IPS-20b (cell line): ENCODE data around the gene SERF1B.
"Not testable (repeated sequence)": the region's sequence is repeated elsewhere in the genome, so short reads cannot be mapped to it uniquely, and the experiment has no call there.

Source experiments
- H3K27ac ChIP-seq: one replicate; pipeline ENCODE4 v1.5.1; 2013; ENCODE audit warnings: low read length
- H3K27me3 ChIP-seq: 2 replicates; pipeline ENCODE4 v1.6.1; 2013; ENCODE audit warnings: mild to moderate bottlenecking, low read length, inconsistent platforms; ENCODE audit not compliant: insufficient read depth
- H3K36me3 ChIP-seq: 2 replicates; pipeline ENCODE4 v1.6.1; 2013; ENCODE audit warnings: low read depth, mild to moderate bottlenecking, inconsistent platforms, low read length, moderate library complexity; ENCODE audit not compliant: insufficient read depth
- H3K4me1 ChIP-seq: 2 replicates; pipeline ENCODE4 v1.6.1; 2013; ENCODE audit warnings: mild to moderate bottlenecking, control low read depth, inconsistent platforms, low read length, moderate library complexity; ENCODE audit not compliant: insufficient read depth
- H3K4me3 ChIP-seq: 2 replicates; pipeline ENCODE4 v1.5.1; 2013; ENCODE audit warnings: mild to moderate bottlenecking, low read length, inconsistent platforms
- H3K9ac ChIP-seq: 2 replicates; pipeline ENCODE4 v1.6.1; 2013; ENCODE audit warnings: low read depth, mild to moderate bottlenecking, inconsistent platforms, low read length, moderate library complexity
- H3K9me3 ChIP-seq: 2 replicates; pipeline ENCODE4 v1.6.1; 2013; ENCODE audit warnings: mild to moderate bottlenecking, low read depth, low read length, inconsistent platforms; ENCODE audit not compliant: insufficient read depth

The SERF1B gene

GRCh38 chr5:70025106-70025844, at the start of gene SERF1B:
Gene SERF1B (plus strand): TSS chr5:70025251. CDS start chr5:70025452, 201 bp downstream.
- H3K4me1 ChIP-seq, H3K4me3 ChIP-seq, H3K27me3 ChIP-seq, H3K9ac ChIP-seq, H3K27ac ChIP-seq, H3K9me3 ChIP-seq, H3K36me3 ChIP-seq: not testable (repeated sequence)

- H3K27me3 ChIP-seq, H3K27ac ChIP-seq, H3K4me1 ChIP-seq, H3K9ac ChIP-seq, H3K36me3 ChIP-seq, H3K9me3 ChIP-seq, H3K4me3 ChIP-seq: not testable (repeated sequence)
Observed at GRCh38 chr5:69991713-69992112, 33.3 kb upstream of the SERF1B start.

DNA sequence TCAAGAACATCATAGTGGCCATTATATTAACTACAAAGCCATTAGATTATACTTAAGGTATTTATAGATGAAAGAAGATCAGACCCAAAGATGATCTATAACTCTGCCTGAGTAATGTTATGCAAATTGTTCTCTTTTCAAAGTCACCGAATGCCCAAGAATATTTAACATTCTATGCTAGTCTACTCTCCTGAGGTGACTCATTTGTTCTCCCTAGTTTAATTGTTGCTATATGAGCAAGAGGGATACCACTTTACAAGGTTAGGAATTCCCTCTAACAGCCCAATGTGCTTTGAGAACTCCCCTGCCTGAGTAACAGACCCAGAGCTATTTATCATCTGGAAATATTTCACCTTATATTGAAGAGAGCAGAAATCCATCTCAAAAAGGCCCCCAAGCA, 29.5 kb upstream of the SERF1B start:
- not testable (repeated sequence) for H3K9me3 ChIP-seq, H3K36me3 ChIP-seq, H3K9ac ChIP-seq, H3K4me1 ChIP-seq, H3K27me3 ChIP-seq, H3K4me3 ChIP-seq, H3K27ac ChIP-seq

GRCh38 chr5:70020660-70021059, 4.4 kb upstream of the SERF1B start:
- not testable (repeated sequence) for H3K9ac ChIP-seq, H3K4me3 ChIP-seq, H3K27ac ChIP-seq, H3K27me3 ChIP-seq, H3K36me3 ChIP-seq, H3K4me1 ChIP-seq, H3K9me3 ChIP-seq

- not testable (repeated sequence) for H3K36me3 ChIP-seq, H3K9me3 ChIP-seq, H3K4me3 ChIP-seq, H3K9ac ChIP-seq, H3K27me3 ChIP-seq, H3K4me1 ChIP-seq, H3K27ac ChIP-seq
Observed at GRCh38 chr5:70025845-70026145, 744 bp downstream of the SERF1B start.

- H3K4me3 ChIP-seq, H3K9me3 ChIP-seq, H3K4me1 ChIP-seq, H3K27me3 ChIP-seq, H3K27ac ChIP-seq, H3K9ac ChIP-seq, H3K36me3 ChIP-seq: not testable (repeated sequence)
Observed at GRCh38 chr5:70031204-70031603, 6.2 kb downstream of the SERF1B start.

DNA sequence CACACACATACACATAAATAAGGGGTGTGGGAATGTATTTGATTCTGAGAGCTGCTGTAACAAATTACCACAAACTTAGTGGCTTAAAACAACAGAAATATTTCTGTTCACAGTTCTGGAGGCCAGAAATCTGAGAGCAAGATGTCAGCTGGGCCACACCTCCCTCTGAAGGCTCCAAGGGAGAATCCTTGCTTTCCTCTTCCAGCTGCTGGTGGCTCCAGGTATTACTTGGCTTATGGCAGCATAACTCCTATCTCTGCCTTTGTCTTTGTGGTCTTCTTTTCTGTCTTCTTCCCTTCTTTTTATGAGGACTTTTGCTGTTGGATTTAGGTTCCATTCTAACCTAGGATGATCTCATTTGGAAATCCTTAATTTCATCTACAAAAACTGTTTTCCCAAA, 16.4 kb downstream of the SERF1B start:
- H3K4me1 ChIP-seq, H3K9ac ChIP-seq, H3K27me3 ChIP-seq, H3K9me3 ChIP-seq, H3K4me3 ChIP-seq, H3K36me3 ChIP-seq, H3K27ac ChIP-seq: not testable (repeated sequence)

DNA sequence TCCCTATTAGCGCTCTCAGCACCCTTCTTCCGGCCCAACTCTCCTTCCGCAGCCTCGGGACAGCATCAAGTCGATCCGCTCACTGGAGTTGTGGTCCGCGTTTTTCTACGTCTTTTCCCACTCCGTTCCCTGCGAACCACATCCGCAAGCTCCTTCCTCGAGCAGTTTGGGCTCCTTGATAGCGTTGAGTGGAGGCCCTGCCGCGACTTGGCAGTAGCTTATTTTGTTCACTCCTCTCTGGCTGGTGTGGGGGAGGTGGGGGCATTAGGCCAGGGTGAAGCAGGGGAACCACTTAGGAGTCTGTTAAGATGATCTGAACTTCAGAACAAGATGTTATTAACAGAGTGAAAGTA, 24.7 kb downstream of the SERF1B start:
- not testable (repeated sequence) for H3K4me3 ChIP-seq, H3K4me1 ChIP-seq, H3K27me3 ChIP-seq, H3K36me3 ChIP-seq, H3K9ac ChIP-seq, H3K27ac ChIP-seq, H3K9me3 ChIP-seq

- H3K27ac ChIP-seq, H3K4me1 ChIP-seq, H3K9me3 ChIP-seq, H3K36me3 ChIP-seq, H3K4me3 ChIP-seq, H3K27me3 ChIP-seq, H3K9ac ChIP-seq: not testable (repeated sequence)
Observed at GRCh38 chr5:70056289-70056942, 31.4 kb downstream of the SERF1B start.

- H3K4me3 ChIP-seq, H3K9ac ChIP-seq, H3K27me3 ChIP-seq, H3K27ac ChIP-seq, H3K36me3 ChIP-seq, H3K4me1 ChIP-seq, H3K9me3 ChIP-seq: not testable (repeated sequence)
Observed at GRCh38 chr5:70057140-70057539, 32.1 kb downstream of the SERF1B start.

GRCh38 chr5:70077632-70078031, 52.6 kb downstream of the SERF1B start:
- H3K36me3 ChIP-seq, H3K27me3 ChIP-seq, H3K4me3 ChIP-seq, H3K4me1 ChIP-seq, H3K27ac ChIP-seq, H3K9ac ChIP-seq, H3K9me3 ChIP-seq: not testable (repeated sequence)

GRCh38 chr5:70088907-70089464, 63.9 kb downstream of the SERF1B start:
- not testable (repeated sequence) for H3K9ac ChIP-seq, H3K27ac ChIP-seq, H3K9me3 ChIP-seq, H3K4me3 ChIP-seq, H3K36me3 ChIP-seq, H3K4me1 ChIP-seq, H3K27me3 ChIP-seq
